OCI-LY7 (cell line): ENCODE data around the gene RFX2. TPM values are rescaled to one million over a fixed set of nuclear protein-coding genes. Genes with fewer than 3 reads are reported as not detected.

Experiments used
- BruUV-seq: library from RNA; stranded (reverse); fragments of 400-500 nt; replicated peaks from 2 replicates; lab custom pipeline; 2021; lab: Mats Ljungman, UMichigan
- CTCF ChIA-PET: fragments of 300-600 bp; sonication (Branson Sonifier 250); formaldehyde crosslinking; loops from one replicate; lab custom pipeline; 2022; ENCODE audit warnings: antibody characterized with exemption; ENCODE audit not compliant: unreplicated experiment; lab: Charles Lee
- POLR2A ChIA-PET: fragments of 300-600 bp; sonication (Branson Sonifier 250); formaldehyde crosslinking; loops from one replicate; lab custom pipeline; 2022; ENCODE audit warnings: antibody characterized with exemption; lab: Charles Lee
- DNase-seq: peaks from one replicate; pipeline ENCODE4 v3.0.0-alpha.2; 2015; ENCODE audit warnings: low spot score
- H2AFZ ChIP-seq: fragments of 200-600 bp; sonication (generic), shearing (Covaris generic); 2 replicates; pipeline ENCODE4 v1.6.1; 2014; ENCODE audit warnings: mild to moderate bottlenecking, antibody characterized with exemption, low read length, moderate library complexity
- H3K27ac ChIP-seq: fragments of 200-600 bp; sonication (generic); 2 replicates; pipeline ENCODE4 v1.5.1; 2014; ENCODE audit warnings: mixed run types, low read depth, mild to moderate bottlenecking, moderate library complexity, low read length, inconsistent platforms; ENCODE audit not compliant: poor library complexity, severe bottlenecking
- H3K36me3 ChIP-seq: fragments of 200-600 bp; sonication (generic); 2 replicates; pipeline ENCODE4 v1.6.1; 2014; ENCODE audit warnings: mild to moderate bottlenecking, antibody characterized with exemption, low read length, moderate library complexity, mixed read lengths; ENCODE audit not compliant: insufficient read depth
- H3K4me1 ChIP-seq: fragments of 200-600 bp; sonication (generic); 2 replicates; pipeline ENCODE4 v1.5.1; 2014; ENCODE audit warnings: mild to moderate bottlenecking, low read length; ENCODE audit not compliant: insufficient read depth, poor library complexity, severe bottlenecking
- H3K4me2 ChIP-seq: fragments of 200-600 bp; sonication (generic); 2 replicates; pipeline ENCODE4 v1.6.1; 2014; ENCODE audit warnings: mild to moderate bottlenecking, low read length
- H3K4me3 ChIP-seq: fragments of 200-600 bp; sonication (generic); 2 replicates; pipeline ENCODE4 v1.5.1; 2014; ENCODE audit warnings: mild to moderate bottlenecking, low read depth, low read length; ENCODE audit not compliant: poor library complexity, severe bottlenecking
- H3K79me2 ChIP-seq: fragments of 200-600 bp; sonication (generic); 2 replicates; pipeline ENCODE4 v1.6.1; 2016; ENCODE audit warnings: low read depth, mild to moderate bottlenecking, low read length, moderate library complexity, mixed read lengths; ENCODE audit not compliant: insufficient read depth
- H3K9me2 ChIP-seq: fragments of 200-600 bp; sonication (generic); 2 replicates; pipeline ENCODE4 v1.6.1; 2016; ENCODE audit warnings: mild to moderate bottlenecking, low read length, mixed read lengths; ENCODE audit not compliant: insufficient read depth
- H3K9me3 ChIP-seq: fragments of 200-600 bp; sonication (generic); 2 replicates; pipeline ENCODE4 v1.6.1; 2014; ENCODE audit warnings: mild to moderate bottlenecking, mixed run types, low read length, mixed read lengths
- H4K20me1 ChIP-seq: fragments of 200-600 bp; sonication (generic); 2 replicates; pipeline ENCODE4 v1.6.1; 2014; ENCODE audit warnings: mild to moderate bottlenecking, antibody characterized with exemption, low read length, moderate library complexity, mixed read lengths; ENCODE audit not compliant: insufficient read depth
- EZH2phosphoT487 ChIP-seq: fragments of 200-600 bp; sonication (generic); IDR thresholded peaks from 2 replicates; pipeline ENCODE4 v1.6.1; 2018; ENCODE audit warnings: low read depth, borderline replicate concordance, mild to moderate bottlenecking, mixed run types, antibody characterized with exemption, low read length, moderate library complexity, mixed read lengths
- intact Hi-C: fragments of 100-400 bp; cut with micrococcal nuclease; formaldehyde crosslinking; loops from one replicate; pipeline ENCODE4 v1.10.0; 2022; ENCODE audit not compliant: unreplicated experiment
- total RNA-seq, 2 experiments: library from RNA; depleted of rRNA in 1 of 2; stranded (reverse); fragments of >200 nt in 1 of 2; shearing (Covaris generic) in 1 of 2; gene quantifications; 2 replicates each; pipeline ENCODE4 v1.2.3, GENCODE V29; 2014 to 2022
- TF ChIP-seq, protein P1 (sequence below): fragments of 200-600 bp; sonication (generic); conservative IDR thresholded peaks from 2 replicates; pipeline ENCODE4 v1.5.1; 2014; ENCODE audit warnings: mild to moderate bottlenecking, antibody characterized with exemption, low read length, moderate library complexity, mixed read lengths

The RFX2 gene
- total RNA-seq, 2 experiments from 2014 or later: 11.0 to 11.8 TPM

DNA sequence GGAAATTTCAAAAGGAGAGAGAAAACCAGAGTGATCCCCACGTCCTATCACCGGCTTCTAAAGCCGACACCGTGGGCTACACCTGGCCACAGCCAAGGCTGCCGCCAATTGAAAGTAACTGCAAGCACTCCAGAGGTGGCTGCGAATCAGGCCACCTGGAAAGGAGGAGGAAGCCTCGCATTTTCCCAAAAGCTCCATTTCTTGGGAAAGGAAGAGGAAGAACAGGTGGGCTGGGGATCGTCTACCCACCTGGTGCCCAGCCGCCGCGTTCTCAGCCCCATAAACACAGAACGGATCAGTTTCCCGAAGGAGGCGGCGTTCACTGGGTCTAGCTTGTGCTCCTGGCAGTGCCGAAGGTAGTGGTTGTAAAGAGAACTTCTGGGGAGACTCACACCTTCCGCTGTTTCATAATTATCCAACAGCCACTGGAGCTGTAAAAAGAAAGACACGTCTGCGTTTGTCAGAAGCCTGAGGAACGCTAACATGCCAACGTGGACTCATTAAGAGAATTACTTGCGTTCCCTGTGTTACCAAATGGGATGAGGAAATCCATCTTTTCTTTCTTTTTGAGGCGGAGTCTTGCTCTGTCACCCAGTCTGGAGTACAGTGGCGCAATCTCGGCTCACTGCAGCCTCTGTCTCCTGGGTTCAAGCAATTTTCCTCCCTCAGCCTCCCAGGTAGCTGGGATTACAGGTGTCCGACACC lies 94.3 kb downstream of the RFX2 start:
- DNase-seq: no peak
- Histone ChIP-seq H3K4me1 (no peaks in the 10 kb centered on the region), H3K4me2 (no peak overlapping the region), H3K4me3 (no peak overlapping the region), H3K79me2 (no peaks in the 10 kb centered on the region), H3K36me3 (no peaks in the 10 kb centered on the region), H3K9me3 (no peaks in the 10 kb centered on the region), H3K9me2 (no peaks in the 10 kb centered on the region), H4K20me1 (no peaks in the 10 kb centered on the region), H2AFZ (no peak overlapping the region), H3K27ac (no peak overlapping the region)
- TF ChIP-seq, protein P1, sequence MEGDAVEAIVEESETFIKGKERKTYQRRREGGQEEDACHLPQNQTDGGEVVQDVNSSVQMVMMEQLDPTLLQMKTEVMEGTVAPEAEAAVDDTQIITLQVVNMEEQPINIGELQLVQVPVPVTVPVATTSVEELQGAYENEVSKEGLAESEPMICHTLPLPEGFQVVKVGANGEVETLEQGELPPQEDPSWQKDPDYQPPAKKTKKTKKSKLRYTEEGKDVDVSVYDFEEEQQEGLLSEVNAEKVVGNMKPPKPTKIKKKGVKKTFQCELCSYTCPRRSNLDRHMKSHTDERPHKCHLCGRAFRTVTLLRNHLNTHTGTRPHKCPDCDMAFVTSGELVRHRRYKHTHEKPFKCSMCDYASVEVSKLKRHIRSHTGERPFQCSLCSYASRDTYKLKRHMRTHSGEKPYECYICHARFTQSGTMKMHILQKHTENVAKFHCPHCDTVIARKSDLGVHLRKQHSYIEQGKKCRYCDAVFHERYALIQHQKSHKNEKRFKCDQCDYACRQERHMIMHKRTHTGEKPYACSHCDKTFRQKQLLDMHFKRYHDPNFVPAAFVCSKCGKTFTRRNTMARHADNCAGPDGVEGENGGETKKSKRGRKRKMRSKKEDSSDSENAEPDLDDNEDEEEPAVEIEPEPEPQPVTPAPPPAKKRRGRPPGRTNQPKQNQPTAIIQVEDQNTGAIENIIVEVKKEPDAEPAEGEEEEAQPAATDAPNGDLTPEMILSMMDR: no peak
- TF ChIP-seq EZH2phosphoT487: no peak
- intact Hi-C loops: no loop called here
- ChIA-PET POLR2A (no interaction called here), CTCF (no interaction called here)
- no TSS peak for BruUV-seq

DNA sequence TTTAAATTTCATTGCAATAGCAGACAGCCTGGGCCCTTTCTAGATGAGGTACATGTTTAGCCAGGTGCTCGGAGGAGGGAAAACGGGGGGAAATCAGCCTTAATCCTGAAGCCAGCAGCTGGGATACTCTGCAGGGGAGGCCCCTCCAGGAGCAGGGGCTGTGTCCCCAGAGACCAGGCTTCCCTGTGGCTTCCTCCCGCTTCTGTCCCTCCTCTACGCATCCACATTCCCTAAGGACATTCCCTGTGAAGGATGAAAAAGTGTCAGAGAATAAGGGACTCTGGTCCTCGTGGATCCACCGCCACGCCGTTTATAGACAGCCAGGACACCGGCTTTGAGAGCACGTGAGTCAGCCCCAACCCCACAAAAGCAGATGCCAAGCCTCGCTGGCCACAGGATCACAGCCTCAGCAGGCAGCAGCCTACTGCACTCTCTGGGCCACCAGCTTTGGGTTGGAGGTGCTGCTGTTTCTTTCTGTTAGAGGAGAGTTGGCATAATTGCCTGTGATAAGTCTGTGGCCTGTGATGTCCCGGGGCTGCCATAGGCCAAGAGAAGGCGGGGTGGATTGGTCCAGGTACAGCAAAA lies 95.7 kb downstream of the RFX2 start:
- intact Hi-C loops: no loop called here
- H3K79me2 ChIP-seq: no peaks in the 10 kb centered on the region
- DNase-seq: no peak
- no peaks in the 10 kb centered on the region for H3K4me1 ChIP-seq
- H2AFZ ChIP-seq: no peak overlapping the region
- H3K4me2 ChIP-seq: no peak overlapping the region
- no peaks in the 10 kb centered on the region for H4K20me1 ChIP-seq
- no peaks in the 10 kb centered on the region for H3K36me3 ChIP-seq
- BruUV-seq: no TSS peak
- H3K9me2 ChIP-seq: no peaks in the 10 kb centered on the region
- no peak overlapping the region for H3K4me3 ChIP-seq
- CTCF ChIA-PET: no interaction called here
- H3K27ac ChIP-seq: no peak overlapping the region
- POLR2A ChIA-PET: no interaction called here
- H3K9me3 ChIP-seq: no peaks in the 10 kb centered on the region
- TF ChIP-seq, protein P1: no peak
- no peak for TF ChIP-seq EZH2phosphoT487
